NCI-H69 (cell line): ENCODE measurements around the gene ENDOU.
"Not testable (repeated sequence)": the region's sequence is repeated elsewhere in the genome, so short reads cannot be mapped to it uniquely, and the experiment has no call there.

Source experiments
- DNase-seq: peaks from one replicate; lab custom pipeline; 2025; lab: John Stamatoyannopoulos, UW

Gene ENDOU

GRCh38 chr12:47686645-47687240, 38.5 kb downstream of the ENDOU start:
- peak; percentile 64 for DNase-seq

- no peak for DNase-seq
These were observed 45.5 kb downstream of the ENDOU start for GRCh38 chr12:47679785-47680184.

GRCh38 chr12:47672068-47672467, 53.2 kb downstream of the ENDOU start:
- no peak for DNase-seq

- not testable (repeated sequence) for DNase-seq
These were observed 57.4 kb downstream of the ENDOU start for GRCh38 chr12:47667935-47668334.
